ENCODE results near the gene PLXNA4.

PLXNA4 gene

DNA sequence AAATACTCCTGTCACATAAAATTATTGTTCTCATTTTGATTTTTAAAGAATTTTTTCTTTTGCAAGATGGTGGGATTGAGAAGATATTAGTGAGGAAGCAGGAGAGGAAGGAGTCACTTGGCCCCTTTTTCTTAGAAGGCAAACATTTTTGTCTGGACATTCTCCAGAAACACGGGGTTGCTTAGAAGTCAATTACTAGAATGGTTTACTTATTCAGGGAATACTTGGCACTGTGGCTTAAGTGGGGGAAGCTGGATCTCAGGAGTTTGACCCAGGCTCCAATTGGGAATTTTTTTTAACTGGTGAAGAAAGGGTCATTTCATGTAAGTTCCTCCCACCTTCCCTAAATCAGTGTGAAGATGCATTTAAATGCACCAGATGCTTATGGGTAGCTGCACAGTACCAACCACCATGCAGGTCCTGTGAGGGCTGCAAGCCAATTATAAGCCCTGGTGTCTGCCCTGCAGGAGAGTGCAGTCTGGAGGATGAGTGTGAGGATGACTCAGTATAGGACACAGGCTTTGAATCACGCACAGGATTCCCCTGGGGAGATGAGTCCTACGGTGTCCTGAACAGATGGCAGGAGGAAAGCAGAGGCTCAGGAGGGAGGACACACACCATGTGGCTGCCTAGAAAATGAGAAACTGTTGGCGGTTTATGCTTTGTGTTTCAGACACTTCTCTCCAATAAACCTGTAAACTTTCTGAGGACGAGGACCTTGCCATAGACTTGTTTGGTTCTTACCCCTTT, 299.1 kb downstream of the PLXNA4 start:
- no peak for DNase-seq (ENCODE audit: low read depth in 2 of 3, low spot score in 2 of 3)

DNA sequence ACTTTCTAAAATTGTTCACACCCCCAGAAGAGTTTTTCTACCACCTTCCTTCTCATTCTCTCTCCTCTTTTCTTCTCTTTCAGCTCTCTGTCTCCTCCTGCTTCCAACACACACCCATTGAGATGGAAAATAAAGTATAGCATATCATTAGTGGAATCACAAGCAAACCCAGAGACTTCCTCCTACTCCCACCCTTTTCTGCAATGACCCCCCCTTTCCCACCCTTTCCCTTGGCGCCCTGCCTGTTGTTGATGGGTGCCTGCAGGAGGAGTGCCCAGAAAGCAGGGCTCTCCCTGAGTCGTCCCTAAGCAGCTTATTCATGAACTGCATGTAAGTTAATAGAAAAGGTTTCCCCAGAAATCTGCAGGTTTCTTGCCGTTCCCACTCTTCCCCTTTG, 300.0 kb downstream of the PLXNA4 start:
- no peak for DNase-seq (ENCODE audit: low read depth in 2 of 3, low spot score in 2 of 3)

DNA sequence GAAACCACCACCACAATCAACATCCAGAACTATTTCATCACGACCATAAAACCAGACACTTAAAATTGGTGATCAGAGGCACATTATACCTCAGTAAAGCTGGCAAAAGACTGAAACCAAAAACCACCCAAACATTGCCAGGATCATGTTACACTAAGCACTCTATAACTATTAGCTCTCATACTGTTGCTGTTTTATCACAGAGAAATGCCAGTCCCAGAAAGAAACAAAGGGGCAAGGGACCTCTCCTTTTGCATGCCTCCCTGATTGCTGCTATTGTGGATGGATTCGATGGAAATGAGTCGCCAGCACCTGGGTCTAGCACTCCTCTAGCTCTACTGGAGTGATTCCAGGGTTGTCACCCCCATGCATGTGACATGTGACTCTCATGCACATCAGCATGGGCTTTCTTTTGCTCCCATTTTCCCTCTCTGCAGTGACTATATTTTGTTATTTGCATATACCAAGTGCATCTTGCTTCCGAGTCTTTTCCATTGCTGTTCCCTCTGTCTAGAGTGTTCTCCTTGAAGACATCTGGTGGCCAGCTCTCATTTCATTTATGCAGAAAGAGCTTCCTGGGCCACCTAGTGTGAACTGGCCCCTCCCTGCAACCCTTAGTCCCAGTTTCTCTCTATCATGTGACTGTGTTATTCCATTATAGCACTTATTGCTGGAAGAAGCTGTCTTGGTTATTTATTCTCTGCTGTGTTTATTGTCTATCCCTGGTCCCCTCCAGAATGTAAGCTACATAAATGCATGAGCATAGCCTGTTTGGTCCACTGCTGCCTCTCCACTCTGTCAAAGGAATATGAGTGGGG, 300.6 kb downstream of the PLXNA4 start:
- no peak for DNase-seq (ENCODE audit: low read depth in 2 of 3, low spot score in 2 of 3)

DNA sequence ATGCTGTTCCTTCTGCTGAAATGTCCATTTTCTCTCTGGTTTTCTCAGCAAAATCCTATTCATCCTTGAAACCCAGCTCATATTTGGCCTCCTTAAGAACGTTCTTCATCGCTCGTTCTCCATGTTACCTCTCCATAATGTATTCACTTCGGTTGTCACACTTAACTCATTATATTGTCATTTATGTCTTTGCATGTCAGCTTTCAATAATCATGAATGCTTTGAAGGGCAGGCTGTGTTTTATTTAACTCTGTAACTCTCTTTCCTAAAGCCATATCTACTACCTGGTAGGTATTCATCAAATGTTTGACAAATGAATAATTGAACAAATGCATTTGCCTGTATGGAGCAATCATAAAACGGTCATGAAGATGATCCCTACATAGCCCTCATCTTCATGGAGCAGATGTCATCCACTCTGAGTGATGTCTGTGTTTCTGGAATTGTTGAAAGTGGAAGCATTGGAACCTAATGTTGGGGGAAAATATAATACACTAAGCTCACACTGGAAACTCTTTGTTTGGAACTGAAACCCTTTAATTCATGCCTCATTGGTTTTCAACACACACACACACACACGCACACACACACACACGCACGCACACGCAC, 303.4 kb downstream of the PLXNA4 start:
- DNase-seq (ENCODE audit: low read depth in 2 of 3, low spot score in 2 of 3): no peak

DNA sequence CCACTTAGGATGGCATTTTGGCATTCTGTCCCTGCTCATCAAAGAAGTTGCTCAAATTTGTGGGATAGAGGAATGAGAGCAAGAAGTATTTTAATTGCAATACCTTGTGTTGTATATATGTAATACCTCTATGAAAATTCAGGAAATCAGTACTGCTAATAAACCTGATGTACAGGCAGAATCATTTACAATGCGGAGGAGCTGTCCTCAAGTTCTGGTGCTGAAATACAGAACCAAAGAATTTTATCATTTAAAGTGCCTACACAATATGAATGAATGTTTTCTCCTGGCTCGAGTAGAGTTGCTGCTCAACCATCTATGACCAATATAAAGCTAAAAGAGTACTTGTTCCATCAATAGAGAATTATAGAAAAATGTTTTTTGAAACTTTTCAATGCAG, 305.8 kb downstream of the PLXNA4 start:
- no peak for DNase-seq (ENCODE audit: low read depth in 2 of 3, low spot score in 2 of 3)

DNA sequence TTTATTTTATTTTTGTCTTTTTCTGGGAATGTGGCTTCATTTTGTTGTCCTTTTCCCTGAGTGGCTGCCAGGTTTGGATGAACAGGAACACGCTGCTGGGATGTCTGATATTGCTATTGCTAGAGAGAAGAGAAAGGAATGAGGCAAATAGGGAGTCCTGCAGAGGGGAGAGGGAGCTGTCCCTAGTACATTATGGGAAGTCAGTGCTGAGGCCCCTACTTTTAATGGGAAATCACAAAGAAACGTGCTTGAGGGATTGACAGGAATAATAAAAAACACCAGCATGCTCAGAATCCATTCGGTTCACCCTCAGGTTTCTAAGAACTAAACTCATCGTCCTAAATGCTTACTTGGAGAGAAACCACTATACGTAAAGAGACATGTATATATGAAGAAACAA, 306.6 kb downstream of the PLXNA4 start:
- DNase-seq (ENCODE audit: low read depth in 2 of 3, low spot score in 2 of 3): no peak

DNA sequence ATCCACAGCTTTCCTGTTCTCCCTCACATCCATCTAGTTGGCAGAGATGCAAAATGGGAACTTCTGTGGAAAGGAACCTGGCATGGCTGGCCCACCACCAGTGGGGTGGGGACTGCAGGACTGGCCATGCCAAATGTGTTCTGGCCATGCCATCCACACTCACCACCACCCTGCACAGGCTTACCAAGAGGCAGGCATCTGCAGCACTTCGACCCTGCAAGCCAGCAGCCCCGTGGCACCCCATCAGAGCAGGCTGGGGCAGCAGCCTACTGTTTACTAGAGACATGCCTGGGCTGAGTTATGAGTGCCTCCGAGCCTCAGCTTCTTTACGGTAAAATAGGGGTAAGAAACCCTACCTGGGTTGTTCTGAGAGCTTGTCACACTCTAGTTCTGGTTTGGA, 313.1 kb downstream of the PLXNA4 start:
- DNase-seq (ENCODE audit: low read depth in 2 of 3, low spot score in 2 of 3): no peak

DNA sequence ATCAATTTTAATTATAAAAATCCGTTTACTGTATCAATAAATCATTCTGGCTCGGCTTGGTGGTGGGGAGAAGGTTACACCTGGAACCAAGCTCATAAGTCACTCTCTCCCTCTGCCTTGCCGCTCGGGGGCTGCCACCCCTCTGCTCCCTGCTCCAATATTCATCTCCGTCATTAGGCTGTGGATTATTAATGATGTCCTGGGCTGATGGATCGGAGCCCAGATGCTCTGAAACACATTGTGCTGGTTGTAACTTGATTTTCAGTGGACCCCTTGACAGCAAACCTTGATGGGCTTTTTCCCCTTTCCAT, 314.2 kb downstream of the PLXNA4 start:
- no peak for DNase-seq (ENCODE audit: low read depth in 2 of 3, low spot score in 2 of 3)

DNA sequence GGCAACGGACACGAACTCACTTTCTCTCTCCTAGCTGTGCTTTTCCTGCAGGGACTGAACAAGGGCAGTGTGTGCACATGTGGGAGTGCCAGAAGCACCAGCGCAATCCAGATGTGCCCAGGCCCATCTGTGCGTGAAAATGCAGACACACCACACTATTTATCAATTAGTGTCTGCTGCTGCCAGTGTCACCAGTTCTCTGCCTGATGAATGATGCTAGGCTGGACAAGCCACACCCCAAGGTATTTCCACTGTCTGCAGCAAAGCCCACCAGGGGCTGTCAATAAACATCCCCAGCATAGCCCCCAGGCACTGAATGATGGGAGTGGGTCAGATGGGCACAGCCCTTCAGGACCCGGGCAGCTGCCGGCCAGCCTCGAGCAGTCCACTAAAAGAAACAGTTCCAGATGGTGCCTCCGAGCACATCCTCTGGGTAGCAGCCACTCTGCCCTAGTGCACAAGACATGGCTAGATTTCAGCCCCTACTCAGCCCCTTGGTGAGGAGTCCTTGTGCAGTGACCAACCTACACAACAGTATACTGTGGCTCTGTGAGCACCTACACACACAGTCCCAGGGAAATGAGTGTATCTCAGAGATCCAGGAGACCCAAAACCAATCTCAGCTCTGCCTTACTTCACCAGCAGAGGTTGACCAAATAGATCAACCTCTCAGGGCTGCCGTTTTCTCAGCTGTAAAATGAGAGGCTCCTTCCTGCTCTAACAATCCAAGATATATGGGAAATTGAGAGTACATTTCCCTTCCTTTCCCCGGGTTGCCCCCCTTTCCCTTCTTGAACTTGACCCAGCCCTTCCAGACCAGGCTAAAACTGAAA, 314.7 kb downstream of the PLXNA4 start:
- no peak for DNase-seq (ENCODE audit: low read depth in 2 of 3, low spot score in 2 of 3)

DNA sequence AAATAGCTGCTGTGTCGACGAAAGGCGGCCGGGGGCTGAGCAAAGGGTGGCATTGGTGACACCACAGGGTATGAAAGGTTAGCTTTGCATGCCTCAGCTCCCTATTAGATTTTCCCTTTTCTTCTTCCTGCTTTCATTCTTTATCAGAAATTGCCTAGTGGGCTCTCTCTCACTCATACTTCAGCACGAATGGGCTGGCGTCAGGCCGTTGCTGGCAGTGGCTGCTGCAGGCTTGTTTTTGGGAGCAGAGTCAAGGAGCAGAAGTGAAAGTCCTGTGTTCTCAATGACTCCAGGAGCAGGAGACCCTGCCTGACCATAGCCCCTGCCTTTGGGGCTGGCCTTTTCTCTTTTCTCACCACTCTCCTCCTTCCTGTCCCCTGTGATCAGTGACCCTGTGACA, 318.0 kb downstream of the PLXNA4 start:
- no peak for DNase-seq (ENCODE audit: low read depth in 2 of 3, low spot score in 2 of 3)

DNA sequence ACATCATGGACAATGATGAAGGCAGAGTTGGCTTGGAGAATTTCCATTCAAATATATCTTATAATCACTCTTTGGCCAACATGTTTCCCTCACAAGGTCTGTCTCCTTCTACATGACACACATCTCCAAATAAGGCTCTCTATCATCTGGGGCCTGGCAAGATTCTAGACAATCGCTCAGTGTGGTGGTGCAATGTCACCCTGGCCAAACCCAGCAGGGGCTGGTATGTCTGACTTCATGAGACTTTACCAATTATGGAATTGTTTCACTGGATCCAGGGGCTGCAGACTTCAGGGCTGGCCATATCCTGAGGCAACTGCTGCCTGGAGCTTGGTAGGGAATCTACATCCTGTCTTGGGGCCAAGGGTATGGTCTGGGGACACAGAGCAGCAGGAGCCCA, 319.0 kb downstream of the PLXNA4 start:
- no peak for DNase-seq (ENCODE audit: low read depth in 2 of 3, low spot score in 2 of 3)

DNA sequence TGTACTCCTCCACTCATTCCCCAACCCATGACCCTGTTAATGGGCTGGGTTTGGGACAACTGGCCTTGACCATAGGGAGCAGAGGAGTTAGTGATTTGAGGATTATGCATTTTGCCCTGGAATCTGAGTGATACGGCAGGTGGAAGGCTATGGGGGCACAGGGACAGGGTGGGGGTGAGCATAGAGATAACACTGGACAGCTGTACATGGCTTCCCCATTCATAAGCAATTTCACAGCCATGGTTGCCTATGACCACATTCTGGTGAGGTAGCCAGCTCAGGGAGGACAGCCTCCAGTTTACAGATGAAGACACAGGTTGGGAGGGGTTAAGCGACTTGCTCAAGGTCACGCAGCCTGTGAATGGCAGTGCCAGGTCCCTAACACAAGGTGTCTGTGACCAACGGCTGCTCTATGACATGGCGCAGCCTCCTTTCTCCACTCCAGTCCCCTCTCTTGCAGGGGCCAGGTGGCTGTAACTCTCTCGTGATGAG, 319.5 kb downstream of the PLXNA4 start:
- no peak for DNase-seq (ENCODE audit: low read depth in 2 of 3, low spot score in 2 of 3)

DNA sequence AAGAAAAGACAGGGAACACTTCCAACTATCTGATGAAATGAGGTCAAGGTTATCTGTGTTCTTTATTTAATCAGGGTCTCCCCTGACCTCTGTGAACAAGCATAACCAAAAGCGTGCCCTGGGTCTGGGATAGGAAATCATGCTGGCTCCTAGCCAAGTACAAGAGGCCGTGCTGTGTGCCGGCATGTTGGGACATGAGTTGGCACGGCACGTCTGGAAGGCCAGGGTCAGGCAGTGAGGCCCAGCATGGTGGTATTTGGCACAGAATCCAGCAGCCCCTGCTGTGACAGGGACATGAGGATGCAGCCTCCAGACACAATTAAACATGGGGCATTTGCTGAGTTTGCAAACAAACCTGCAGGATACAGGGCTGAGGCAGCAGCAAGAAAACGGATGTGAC, 320.4 kb downstream of the PLXNA4 start:
- DNase-seq (ENCODE audit: low read depth in 2 of 3, low spot score in 2 of 3): no peak

DNA sequence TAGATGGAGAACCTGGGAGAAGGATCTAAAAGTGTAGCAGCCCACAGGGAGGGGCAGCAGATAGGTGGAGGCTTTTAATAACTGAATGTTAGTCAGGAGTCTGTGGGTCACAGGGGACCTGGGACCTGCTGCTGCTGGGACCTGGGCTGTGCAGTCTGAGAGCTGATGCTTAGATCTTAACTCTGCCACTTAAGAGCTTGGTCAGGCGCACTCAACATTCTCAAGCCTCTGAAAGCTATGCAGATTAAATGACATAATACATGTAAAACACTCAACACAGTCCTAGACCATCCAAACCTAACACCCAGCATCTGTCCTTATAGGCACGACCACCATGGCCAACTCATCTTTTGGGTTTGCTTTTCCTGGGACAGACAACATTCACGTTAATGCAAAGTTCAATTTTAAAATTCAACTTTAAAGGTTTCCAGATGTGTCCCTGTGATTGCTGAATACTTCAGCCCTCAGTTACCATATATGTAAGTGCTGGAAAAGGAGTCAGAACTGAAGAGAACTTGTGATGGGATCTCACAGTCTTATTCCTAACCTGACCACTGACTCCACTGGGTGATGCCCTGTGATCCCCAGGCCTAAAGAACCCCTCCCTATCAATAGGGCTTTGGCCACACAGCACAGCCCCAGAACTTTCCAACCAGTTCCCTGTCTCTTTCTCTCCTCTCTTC, 321.0 kb downstream of the PLXNA4 start:
- DNase-seq (ENCODE audit: low read depth in 2 of 3, low spot score in 2 of 3): no peak

DNA sequence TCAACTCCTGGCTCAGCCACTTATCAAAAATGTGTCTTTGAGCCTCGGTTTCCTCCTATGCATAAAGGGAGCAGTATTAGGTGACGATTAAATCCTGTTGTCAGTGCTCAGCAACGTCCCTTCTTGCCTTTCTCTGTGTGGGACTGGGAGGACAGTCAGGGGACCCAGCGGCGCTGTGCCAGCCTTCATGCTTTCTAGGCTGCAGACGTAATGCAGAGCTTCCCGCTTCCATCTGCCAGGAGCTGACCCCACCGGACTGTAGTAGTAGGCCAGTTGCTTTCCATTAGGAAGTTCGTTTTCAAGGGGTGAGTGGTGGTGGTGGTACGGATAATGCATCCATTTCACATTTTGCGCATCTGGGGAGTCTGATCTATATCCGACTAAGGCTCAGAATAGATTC, 321.8 kb downstream of the PLXNA4 start:
- DNase-seq (ENCODE audit: low read depth in 2 of 3, low spot score in 2 of 3): no peak

DNA sequence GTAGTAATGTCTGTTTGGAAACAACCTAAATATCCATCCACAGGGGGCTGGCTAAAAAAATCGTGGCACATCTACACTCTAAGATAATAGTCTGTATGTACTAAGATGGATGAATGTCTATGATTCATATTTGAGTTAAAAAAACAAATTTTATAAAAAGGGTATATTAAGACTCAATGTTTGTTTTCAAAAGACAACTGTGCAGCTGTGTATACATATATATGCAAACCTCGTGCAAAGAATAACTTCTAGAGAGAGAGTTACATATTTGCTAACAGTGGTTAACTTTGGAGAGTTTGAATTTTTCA, 323.5 kb downstream of the PLXNA4 start:
- no peak for DNase-seq (ENCODE audit: low read depth in 2 of 3, low spot score in 2 of 3)

DNA sequence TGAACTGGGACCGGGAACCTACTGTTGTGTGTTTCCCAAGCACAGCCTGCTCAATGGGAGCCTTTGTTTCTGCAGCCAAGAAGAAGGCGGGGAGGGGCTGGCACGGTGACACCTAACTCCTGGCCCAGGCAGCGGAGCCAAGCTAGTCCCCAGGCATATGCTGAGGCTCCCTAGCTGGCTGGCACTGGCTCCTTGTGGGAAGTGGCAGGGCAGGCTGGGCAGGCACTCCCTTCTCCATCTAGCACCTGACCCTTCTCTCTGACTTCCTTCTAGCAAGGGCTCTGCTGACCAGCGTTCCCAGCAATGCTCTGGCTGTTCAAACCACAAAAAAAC, 325.0 kb downstream of the PLXNA4 start:
- DNase-seq (ENCODE audit: low read depth in 2 of 3, low spot score in 2 of 3): no peak

DNA sequence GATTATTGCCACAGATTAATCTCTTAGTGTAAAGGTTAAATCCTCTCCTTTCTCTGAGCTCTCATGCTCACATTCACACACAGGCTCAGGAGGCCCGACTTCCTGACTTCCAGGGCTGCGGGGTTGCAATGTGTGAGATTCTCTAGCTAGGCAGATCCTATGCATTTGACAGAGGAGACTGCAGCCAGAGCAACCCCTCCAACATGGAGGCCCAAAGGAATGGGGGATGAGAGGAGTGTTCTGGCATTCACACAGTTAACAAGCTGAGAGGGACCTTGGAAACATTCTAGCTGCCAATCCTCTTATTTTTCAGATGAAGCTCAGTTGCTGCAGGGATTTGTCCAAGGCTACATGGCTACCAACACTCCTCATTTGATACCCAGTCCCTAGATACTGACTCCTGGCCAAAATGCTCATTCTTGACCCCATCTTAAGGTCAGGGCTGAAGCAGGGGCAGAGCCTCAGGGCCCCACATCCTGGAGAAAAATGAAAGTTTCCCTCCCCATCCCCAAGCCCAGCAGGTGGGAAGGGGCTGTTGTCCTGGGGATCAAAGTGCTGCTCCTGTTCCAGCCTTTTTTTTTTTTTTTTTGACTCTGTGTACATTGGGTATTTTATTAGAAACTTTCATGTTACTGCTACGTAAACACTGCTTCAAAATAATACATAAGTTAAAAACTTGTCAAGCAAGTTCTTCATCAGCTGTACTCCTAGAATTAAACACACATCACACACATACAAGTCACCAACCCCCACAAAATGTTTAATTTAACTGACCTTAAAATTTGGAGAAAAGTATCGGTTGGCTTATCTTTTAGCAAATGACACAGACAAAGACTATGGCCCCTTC, 325.6 kb downstream of the PLXNA4 start:
- no peak for DNase-seq (ENCODE audit: low read depth in 2 of 3, low spot score in 2 of 3)

DNA sequence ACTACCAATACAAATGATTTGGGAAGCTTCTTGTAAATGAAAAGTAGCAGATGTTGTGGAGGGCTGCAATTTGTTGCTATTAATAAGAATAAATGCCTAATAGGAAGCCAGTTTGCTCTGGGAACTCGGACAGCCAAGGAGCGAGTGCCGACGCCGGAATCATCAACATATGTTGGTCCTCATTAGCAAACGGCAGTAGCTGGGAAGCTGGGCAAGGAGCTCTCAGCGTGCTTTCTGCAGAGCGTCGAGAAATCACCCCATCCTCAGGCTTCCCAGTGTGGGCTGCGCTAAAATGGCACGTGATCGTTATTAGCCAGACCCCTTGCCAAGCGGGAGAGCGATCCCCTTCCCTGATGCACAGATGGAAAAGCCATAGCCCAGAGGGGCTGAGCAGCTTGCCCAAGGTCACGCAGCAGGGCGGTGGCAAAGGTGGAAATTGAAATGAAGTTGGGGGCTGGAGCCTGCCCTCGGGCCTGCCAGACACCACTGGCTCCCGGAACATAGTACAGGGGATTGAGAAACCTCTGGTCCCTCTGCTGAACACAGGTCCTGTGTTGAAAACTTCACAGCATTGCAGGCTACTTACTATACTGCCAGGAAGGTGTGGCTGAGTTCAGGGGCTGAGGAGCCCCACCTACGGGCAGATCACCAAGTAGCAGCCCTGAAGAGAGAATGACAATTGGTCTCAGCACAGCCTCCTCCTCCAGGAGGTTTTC, 326.9 kb downstream of the PLXNA4 start:
- DNase-seq (ENCODE audit: low read depth in 2 of 3, low spot score in 2 of 3): no peak

DNA sequence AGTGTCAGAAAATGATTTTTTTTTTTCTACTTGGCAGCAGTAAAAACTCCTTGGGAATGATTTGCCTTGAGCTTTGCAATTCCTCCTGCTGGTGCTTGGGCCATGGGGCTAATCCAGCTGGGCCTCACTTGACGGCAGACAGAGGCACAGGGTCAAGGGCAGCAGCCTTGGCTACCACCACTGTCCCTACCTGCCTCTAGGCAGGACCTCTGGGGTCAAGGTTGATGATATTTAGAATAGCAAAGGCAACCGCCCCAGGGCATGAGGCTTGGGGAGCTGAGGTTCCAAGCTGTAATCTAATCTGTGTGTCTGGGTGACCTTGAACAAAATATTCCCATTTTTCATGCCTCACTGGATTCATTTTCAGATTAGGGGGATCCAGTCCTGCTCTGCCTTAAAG, 327.4 kb downstream of the PLXNA4 start:
- no peak for DNase-seq (ENCODE audit: low read depth in 2 of 3, low spot score in 2 of 3)
